GM18526 (cell line): Measurements from ENCODE around the gene CWC22.

Experiments used
- POLR2A ChIP-seq: IDR thresholded peaks from 3 replicates; pipeline ENCODE4 v1.6.1; 2011; ENCODE audit not compliant: insufficient read length; ENCODE audit errors: extremely low read depth

CWC22 gene

GRCh38 chr2:180012523-180012922 lies 5.4 kb upstream of the CWC22 start:
- TF ChIP-seq POLR2A, result no peak

- no peak for TF ChIP-seq POLR2A
Observed at GRCh38 chr2:180010701-180011100, 3.6 kb upstream of the CWC22 start.

- no peak for TF ChIP-seq POLR2A
Observed at GRCh38 chr2:180006231-180006630, 866 bp downstream of the CWC22 start.

DNA sequence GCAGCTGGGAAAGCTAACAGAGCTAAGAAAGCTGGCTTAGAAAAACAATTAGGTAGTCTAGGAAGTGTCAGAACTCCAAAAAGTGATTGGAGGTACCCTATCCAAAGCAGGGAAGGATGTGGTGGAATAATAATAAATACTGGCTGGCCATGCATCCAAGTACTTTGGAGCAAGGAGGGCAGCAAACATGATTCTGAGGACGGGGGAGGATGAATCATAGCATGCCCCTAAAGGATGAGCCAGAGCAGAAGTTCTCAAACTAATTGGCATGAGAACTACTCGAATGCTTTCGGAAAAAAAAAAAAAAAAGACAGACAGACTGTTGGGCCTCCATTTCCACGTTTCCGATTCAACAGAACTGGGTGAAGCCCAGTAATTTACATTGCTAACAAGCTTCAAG lies 2.4 kb downstream of the CWC22 start:
- no peak for TF ChIP-seq POLR2A

DNA sequence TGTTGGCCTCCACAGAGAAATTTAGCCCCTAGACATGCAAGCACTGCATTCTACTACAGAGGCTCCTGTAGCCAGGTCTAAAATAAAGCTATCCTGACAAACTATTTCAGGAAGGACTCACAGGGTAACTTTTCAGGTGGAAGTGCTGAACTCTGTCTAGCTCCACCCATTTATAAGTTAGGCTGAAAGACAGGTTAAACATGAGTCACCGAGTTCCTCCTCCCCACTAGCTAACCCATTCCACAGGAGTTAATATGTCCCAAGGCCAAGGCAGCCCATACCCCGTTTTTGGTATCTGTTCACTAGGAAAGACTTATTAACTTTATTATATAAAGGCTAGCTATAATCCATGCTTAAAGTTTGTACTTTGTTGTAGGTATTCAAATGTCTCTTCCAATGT lies 3.5 kb downstream of the CWC22 start:
- no peak for TF ChIP-seq POLR2A

DNA sequence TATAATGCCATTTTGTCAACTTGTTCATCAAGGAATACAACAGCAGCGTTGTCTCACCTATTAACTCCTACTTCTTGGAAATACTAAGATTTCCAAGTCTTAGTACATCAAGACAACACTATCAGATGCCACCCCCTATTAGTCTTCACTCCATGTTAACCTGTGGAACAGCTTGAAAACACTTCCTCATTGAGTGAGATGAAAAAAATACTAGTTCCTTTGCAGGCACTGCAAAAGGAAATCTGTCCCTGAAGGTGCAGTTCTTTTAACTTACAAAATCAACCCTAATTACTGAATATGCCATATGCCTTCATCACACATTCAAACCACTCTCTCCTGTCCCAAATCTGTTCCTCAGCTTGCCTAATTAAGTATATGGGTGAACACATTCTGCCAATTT lies 4.0 kb downstream of the CWC22 start:
- TF ChIP-seq POLR2A, result no peak

GRCh38 chr2:180002198-180002770 lies 4.8 kb downstream of the CWC22 start:
- TF ChIP-seq POLR2A, result no peak

DNA sequence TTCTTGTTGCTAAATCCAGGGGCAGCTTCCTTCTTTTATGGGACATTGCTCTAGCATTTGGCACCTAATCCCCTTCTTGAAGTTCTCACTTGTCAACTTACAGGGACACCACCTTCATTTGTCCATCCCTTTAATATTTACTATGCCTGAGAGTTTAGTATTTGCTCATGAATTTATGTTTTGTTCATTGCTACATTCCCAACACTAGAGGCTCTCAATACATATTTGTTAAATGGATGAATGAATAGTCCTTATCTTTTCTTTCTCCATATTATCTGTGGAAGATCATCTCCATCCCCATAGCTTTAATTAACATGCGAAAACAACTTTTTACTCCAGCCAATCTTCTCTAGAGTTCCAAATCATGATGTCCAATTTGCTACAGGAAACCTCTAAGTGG lies 5.4 kb downstream of the CWC22 start:
- no peak for TF ChIP-seq POLR2A

GRCh38 chr2:180000434-180000833 lies 6.7 kb downstream of the CWC22 start:
- no peak for TF ChIP-seq POLR2A

DNA sequence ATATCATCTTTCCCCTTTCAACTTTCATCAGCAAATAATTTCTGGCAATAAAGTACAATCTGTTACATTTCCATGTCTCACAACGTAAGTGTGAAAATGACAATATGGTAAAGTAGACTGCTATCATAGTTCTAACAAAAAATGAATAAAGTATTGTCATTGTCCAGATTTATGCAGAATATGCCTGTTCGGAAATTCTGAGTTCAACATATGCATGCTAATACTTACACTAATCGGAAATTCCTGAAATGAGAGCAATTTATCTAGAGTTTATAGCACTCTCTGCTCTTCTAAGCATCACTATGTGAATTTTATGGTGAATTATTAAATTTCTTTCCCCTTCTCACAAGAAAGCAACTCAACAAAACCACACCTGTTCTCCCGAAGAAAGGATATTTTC lies 8.1 kb downstream of the CWC22 start:
- TF ChIP-seq POLR2A, result no peak

GRCh38 chr2:179995741-179996515 lies 11.2 kb downstream of the CWC22 start:
- TF ChIP-seq POLR2A, result no peak

GRCh38 chr2:179991344-179991743 lies 15.8 kb downstream of the CWC22 start:
- no peak for TF ChIP-seq POLR2A

- no peak for TF ChIP-seq POLR2A
Observed at GRCh38 chr2:179990676-179991317, 16.3 kb downstream of the CWC22 start.

GRCh38 chr2:179987916-179988315 lies 19.2 kb downstream of the CWC22 start:
- TF ChIP-seq POLR2A, result no peak

- no peak for TF ChIP-seq POLR2A
Observed at GRCh38 chr2:179985163-179985820, 21.8 kb downstream of the CWC22 start.
